GM20000 (cell line): ENCODE measurements around the gene NDUFB11.
"Not testable (repeated sequence)": the region's sequence is repeated elsewhere in the genome, so short reads cannot be mapped to it uniquely, and the experiment has no call there.

Source experiments
- DNase-seq: peaks from one replicate; pipeline ENCODE4 v3.0.0; 2012; ENCODE audit warnings: low spot score
- CTCF ChIP-seq: IDR thresholded peaks from 2 replicates; pipeline ENCODE4 v1.5.1; 2012; ENCODE audit warnings: mild to moderate bottlenecking, control low read depth; ENCODE audit errors: extremely low read depth, missing control alignments

The NDUFB11 gene

GRCh38 chrX:47112316-47112954 lies 32.1 kb downstream of the NDUFB11 start:
- no peak for DNase-seq
- no peak for TF ChIP-seq CTCF

GRCh38 chrX:47110936-47111615 lies 33.4 kb downstream of the NDUFB11 start:
- DNase-seq, result not testable (repeated sequence)

GRCh38 chrX:47101206-47101605 lies 43.3 kb downstream of the NDUFB11 start:
- TF ChIP-seq CTCF, result no peak

GRCh38 chrX:47098338-47099094 lies 46.0 kb downstream of the NDUFB11 start:
- no peak for TF ChIP-seq CTCF
- DNase-seq, result no peak

More at GRCh38 chrX:47101206-47101605, 43.3 kb downstream of the NDUFB11 start:
- DNase-seq, result no peak

GRCh38 chrX:47097018-47097417 lies 47.5 kb downstream of the NDUFB11 start:
- no peak for TF ChIP-seq CTCF
- DNase-seq, result no peak

- TF ChIP-seq CTCF, result no peak
- no peak for DNase-seq
These were observed 50.6 kb downstream of the NDUFB11 start for GRCh38 chrX:47093860-47094259.

GRCh38 chrX:47093248-47093647 lies 51.3 kb downstream of the NDUFB11 start:
- peak; percentile 17 for DNase-seq
- no peak for TF ChIP-seq CTCF
